Measurements from ENCODE around the gene OSBPL2.

DNA sequence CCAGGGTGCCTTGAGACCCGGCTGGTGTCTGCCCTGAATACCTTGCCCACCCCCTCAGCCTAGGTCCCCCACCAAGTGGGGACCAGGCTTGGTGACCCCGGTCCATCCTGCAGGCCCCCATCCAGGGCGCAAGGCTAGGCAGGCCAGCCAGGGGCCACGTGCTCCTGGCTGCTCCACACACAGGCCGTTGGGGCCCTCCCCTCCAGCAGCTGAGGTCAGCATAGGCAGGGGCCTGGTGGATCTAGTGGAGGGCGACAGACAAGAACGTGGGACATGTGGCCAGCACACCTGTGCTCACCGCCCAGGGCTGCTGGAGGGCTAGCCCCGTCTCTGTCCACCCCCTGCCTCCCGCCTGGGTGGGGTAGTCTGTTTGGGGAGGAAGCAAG, 10.7 kb upstream of the OSBPL2 start:
- TF ChIP-seq, protein P1, sequence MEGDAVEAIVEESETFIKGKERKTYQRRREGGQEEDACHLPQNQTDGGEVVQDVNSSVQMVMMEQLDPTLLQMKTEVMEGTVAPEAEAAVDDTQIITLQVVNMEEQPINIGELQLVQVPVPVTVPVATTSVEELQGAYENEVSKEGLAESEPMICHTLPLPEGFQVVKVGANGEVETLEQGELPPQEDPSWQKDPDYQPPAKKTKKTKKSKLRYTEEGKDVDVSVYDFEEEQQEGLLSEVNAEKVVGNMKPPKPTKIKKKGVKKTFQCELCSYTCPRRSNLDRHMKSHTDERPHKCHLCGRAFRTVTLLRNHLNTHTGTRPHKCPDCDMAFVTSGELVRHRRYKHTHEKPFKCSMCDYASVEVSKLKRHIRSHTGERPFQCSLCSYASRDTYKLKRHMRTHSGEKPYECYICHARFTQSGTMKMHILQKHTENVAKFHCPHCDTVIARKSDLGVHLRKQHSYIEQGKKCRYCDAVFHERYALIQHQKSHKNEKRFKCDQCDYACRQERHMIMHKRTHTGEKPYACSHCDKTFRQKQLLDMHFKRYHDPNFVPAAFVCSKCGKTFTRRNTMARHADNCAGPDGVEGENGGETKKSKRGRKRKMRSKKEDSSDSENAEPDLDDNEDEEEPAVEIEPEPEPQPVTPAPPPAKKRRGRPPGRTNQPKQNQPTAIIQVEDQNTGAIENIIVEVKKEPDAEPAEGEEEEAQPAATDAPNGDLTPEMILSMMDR (conservative IDR thresholded peaks at IDR 0.05; ENCODE audit: low read length): no peak
- no peak for TF ChIP-seq EZH2phosphoT487 (IDR thresholded peaks at IDR 0.05; ENCODE audit: borderline replicate concordance, low read depth, low read length)

Data from OCI-LY7 (cell line).